ENCODE data around the gene TBKBP1. TPM values are rescaled to one million over a fixed set of nuclear protein-coding genes. Genes with fewer than 3 reads are reported as not detected.

TBKBP1 gene
- total RNA-seq, 2 experiments from 2014 or later: 2.6 to 3.0 TPM

DNA sequence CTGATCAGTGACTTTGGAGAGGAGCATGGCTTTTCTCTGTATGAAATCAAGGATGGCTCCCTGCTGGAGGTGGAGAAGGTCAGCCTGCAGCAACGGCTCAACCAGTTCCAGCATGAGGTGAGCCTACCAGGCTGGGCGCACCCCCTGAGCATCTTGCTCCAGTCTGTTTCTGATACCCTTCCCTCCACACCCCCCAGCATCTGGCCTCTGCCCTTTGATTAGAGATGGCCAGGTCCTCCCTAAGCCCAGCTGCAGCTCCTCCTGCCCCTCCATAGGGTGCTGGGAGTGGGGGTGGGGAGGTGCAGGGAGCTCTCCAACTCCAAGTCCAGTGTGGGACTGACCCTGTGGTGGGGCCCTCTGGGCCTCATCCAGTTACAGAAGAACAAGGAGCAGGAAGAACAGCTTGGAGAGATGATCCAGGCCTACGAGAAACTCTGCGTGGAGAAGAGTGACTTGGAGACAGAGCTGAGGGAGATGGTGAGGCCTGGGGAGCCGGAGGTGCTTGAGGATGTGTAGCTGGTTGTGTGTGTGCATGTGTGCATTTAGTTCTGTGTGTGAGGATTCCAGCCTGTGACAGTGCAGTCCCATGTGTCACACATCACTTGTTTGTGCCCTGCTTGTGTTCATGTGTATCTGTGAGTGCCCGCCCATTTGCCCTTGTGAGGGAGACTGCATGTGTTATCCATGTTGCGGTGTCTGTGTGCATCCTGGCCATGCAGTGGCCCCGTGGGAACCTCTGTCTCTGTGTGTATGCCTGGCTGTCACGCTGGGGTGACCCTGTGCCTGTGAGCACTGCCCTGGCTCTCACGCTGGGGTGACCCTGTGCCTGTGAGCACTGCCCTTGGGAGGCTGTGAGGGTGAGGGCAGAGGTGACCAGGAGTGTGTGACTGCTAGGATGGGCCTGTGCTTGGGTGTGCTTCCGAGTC lies 3.0 kb downstream of the TBKBP1 start:
- no peak for DNase-seq
- H3K27ac Mint-ChIP-seq: no peak overlapping the region
- H3K4me3 Mint-ChIP-seq: no peak overlapping the region
- H3K27me3 Mint-ChIP-seq: peaks cover 7% of the 10 kb centered on the region
- H3K4me1 Mint-ChIP-seq: peaks cover 46% of the 10 kb centered on the region
- ATAC-seq: no peak
- H3K9me3 Mint-ChIP-seq (ENCODE audit: low read depth): no peaks in the 10 kb centered on the region
- CTCF ChIA-PET: interaction anchor here (0.7 to 14.9 kb wide), 14 partner anchors 9 to 105 kb away, joined by 3 to 263 read pairs (median 7); partner anchors contain the start of genes KPNB1 and TBX21
- no peaks in the 10 kb centered on the region for H3K36me3 Mint-ChIP-seq

GRCh38 chr17:47697906-47698711 lies 4.1 kb downstream of the TBKBP1 start:
- Mint-ChIP-seq H3K36me3 (no peaks in the 10 kb centered on the region), H3K4me1 (peaks cover 45% of the 10 kb centered on the region), H3K27ac (no peak overlapping the region), H3K9me3 (ENCODE audit: low read depth) (no peaks in the 10 kb centered on the region), H3K27me3 (peaks cover 7% of the 10 kb centered on the region), H3K4me3 (no peak overlapping the region)
- CTCF ChIA-PET: interaction anchor here (0.7 to 14.9 kb wide), 21 partner anchors 9 to 123 kb away, joined by 3 to 263 read pairs (median 4); partner anchors contain the start of genes KPNB1, OSBPL7 and TBX21
- DNase-seq (no peak), ATAC-seq (no peak)

DNA sequence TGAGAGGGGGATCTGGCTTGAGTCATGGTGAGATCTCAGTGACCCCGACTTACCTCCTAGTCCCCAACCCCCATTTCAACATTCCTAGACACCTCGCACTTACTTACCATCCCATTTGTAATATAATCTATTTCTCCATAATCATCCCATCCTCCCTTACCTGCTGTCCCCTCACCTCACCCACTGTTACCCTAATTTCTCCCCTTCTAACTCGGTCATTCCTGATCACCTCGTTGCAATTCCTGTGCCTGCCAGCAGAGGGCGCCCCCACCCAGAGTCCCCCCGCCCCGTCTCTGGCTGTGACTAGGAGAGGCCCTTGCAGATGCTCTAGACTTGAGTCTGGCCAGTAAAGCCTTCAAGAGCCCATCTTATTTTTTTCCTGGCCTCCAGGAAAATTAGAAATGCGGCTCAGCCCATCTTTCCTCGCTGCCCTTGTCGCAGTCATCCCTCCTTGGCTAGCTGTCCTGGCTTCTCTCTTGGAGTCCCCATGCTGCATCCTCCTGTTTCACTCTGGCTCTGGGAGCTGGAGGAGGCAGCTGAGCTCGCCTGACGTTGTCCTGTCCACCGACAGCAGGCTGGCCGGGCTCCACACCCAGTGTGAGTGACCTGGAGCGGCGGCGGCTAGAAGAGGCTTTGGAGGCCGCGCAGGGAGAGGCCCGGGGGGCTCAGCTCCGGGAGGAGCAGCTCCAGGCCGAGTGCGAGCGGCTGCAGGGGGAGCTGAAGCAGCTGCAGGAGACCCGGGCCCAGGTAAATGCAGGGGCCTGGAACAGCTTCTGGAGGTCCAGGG lies 5.0 kb downstream of the TBKBP1 start:
- Mint-ChIP-seq H3K4me1 (peaks cover 49% of the 10 kb centered on the region), H3K27ac (peak overlapping the region; percentile 31), H3K36me3 (no peaks in the 10 kb centered on the region), H3K4me3 (no peak overlapping the region), H3K27me3 (peaks cover 4% of the 10 kb centered on the region), H3K9me3 (ENCODE audit: low read depth) (no peaks in the 10 kb centered on the region)
- CTCF ChIA-PET: interaction anchor here (0.5 to 14.9 kb wide), 33 partner anchors 8 to 227 kb away, joined by 3 to 263 read pairs (median 5); partner anchors contain the start of genes KPNB1, LRRC46, MRPL10 and OSBPL7
- peak; percentile 32 for ATAC-seq
- DNase-seq: peak; percentile 89

DNA sequence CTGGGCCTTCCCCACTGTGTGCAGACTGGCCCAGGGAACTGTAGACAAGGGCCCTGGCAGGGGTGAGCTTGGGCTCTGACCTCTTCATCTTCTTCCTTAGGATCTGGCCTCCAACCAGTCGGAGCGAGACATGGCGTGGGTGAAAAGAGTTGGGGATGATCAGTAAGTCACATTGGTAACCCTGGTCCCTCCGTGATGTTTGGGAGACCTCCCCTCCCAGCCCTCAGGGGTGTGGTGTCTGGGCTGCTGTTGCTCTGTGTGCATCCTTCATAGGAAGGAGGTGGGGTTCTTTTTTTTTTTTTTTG lies 5.5 kb downstream of the TBKBP1 start:
- ATAC-seq: no peak
- H3K4me3 Mint-ChIP-seq: no peak overlapping the region

DNA sequence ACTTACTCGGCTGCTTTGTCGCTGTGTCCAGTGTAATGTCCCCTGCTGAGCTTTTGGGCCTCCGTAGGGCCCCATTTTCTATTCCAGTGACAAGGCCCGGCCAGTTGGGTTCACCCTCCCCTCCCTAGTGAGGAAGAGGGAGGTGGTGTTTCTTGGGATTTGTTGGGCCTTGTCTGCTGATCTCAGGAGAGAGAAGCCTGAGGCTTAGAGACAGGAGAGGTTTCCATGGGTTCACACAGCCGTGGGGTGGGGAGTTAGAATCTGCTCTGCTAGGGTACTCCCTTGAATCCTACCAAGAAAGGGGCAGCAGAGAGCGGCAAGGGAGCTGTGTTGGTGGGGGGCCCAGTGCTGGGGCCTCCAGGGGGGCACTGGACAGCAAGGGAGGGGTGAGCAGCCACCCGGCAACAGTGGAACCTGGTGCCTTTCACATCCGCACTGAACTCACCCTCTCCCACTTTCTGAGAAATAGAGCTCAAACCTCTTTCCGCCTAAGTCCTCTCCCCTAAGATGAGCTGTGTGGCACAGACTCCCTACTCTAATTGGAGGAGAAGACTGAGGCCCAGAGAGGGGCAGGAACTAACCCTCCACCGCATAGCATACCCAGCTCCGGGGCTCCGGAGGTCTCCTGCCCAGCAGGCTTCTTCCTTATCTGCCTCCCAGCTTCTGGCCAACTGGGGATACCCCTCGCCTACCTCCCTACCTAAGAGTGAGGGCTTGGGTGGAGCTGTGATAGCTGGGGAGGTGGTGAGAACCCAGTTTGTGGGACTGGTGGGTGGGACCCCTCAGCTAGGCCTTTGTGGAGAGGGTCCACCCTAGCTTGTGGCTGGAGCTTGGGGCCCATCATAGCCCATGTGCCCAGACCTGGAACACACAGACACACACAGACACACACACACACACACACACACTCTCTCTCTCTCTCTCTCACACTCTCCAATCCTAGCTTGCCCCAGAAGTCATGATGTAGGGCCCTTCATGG lies 6.8 kb downstream of the TBKBP1 start:
- Mint-ChIP-seq H3K4me1 (peaks cover 63% of the 10 kb centered on the region), H3K27me3 (no peaks in the 10 kb centered on the region), H3K27ac (peak overlapping the region; percentile 89), H3K36me3 (no peaks in the 10 kb centered on the region), H3K9me3 (ENCODE audit: low read depth) (no peaks in the 10 kb centered on the region), H3K4me3 (peak overlapping the region; percentile 65)
- DNase-seq: peak; percentile 77
- peak; percentile 49 for ATAC-seq
- CTCF ChIA-PET: interaction anchor here (0.7 to 14.9 kb wide), 19 partner anchors 10 to 101 kb away, joined by 3 to 263 read pairs (median 6); partner anchors contain the start of genes KPNB1 and TBX21

More for the DNA sequence above, 5.5 kb downstream of the TBKBP1 start:
- Mint-ChIP-seq H3K9me3 (ENCODE audit: low read depth) (no peaks in the 10 kb centered on the region), H3K27me3 (peaks cover 4% of the 10 kb centered on the region), H3K4me1 (peaks cover 54% of the 10 kb centered on the region), H3K27ac (peak overlapping the region; percentile 2), H3K36me3 (no peaks in the 10 kb centered on the region)
- CTCF ChIA-PET: interaction anchor here (0.7 to 14.9 kb wide), 27 partner anchors 9 to 196 kb away, joined by 3 to 263 read pairs (median 6); partner anchors contain the start of genes KPNB1, LRRC46, MRPL10 and OSBPL7
- DNase-seq: no peak

DNA sequence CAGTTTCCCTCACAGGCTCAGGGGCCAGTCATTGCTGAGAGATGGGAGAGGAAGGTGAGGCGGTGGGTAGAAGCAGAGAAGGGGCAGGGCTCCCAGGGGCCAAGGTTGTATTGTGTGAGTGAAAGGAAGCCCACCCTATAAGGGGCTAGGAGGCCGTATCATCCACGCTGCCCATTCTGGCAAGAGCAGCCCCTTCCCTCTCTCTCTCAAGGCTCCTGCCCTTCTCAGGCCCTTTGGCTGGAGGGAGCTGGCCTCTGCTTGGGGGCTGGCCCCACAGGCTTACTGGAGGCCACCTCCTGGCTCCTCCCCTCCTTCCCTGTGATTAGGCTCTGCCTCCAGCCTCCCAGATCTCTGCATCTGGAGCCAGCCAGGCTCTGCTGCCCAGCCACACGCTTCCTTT lies 7.6 kb downstream of the TBKBP1 start:
- H3K27me3 Mint-ChIP-seq: no peaks in the 10 kb centered on the region
- peak overlapping the region; percentile 46 for H3K4me3 Mint-ChIP-seq
- no peaks in the 10 kb centered on the region for H3K36me3 Mint-ChIP-seq
- H3K27ac Mint-ChIP-seq: peak overlapping the region; percentile 89
- peaks cover 72% of the 10 kb centered on the region for H3K4me1 Mint-ChIP-seq
- DNase-seq: no peak
- no peaks in the 10 kb centered on the region for H3K9me3 Mint-ChIP-seq (ENCODE audit: low read depth)
- ATAC-seq: no peak
- CTCF ChIA-PET: interaction anchor here (0.8 to 14.9 kb wide), 10 partner anchors 9 to 88 kb away, joined by 4 to 263 read pairs (median 12); partner anchors contain the start of genes KPNB1 and TBX21

DNA sequence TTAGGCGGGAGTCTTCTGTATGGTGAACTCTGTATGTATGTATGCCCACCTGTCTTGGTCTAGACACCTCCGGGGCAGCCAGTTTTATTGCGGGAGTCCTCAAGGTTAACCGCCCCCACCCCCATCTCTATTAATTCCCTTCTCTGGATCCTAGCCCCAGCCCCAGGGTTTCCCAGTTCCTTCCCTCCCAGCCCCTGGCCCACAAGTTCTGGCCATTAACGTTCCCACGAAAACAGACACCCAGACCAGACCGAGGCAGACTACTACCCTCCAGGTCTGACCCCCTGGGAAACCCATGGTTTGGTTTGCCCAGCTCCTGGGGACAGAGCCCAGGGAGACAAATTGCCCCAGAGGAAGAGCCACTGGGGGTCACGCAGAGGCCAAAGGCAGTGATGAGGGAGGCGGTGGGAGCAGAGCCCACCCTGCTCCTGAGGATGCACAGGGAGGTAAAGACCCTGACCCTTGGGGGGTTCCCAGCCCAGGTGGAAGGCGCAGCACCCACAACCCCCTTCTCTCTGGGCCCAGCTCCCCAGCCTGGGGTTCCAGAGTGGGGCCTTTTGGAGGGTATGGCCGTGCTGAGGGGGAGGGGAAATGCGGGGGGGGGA lies 8.5 kb downstream of the TBKBP1 start:
- H3K36me3 Mint-ChIP-seq: no peaks in the 10 kb centered on the region
- DNase-seq (no peak), ATAC-seq (no peak)
- peaks cover 80% of the 10 kb centered on the region for H3K4me1 Mint-ChIP-seq
- H3K4me3 Mint-ChIP-seq: no peak overlapping the region
- CTCF ChIA-PET: interaction anchor here (2.2 to 14.9 kb wide), 5 partner anchors 14 to 87 kb away, joined by 13 to 263 read pairs (median 87); partner anchors contain the start of gene TBX21
- no peaks in the 10 kb centered on the region for H3K9me3 Mint-ChIP-seq (ENCODE audit: low read depth)
- H3K27me3 Mint-ChIP-seq: no peaks in the 10 kb centered on the region
- H3K27ac Mint-ChIP-seq: peak overlapping the region; percentile 89

- H3K4me1 Mint-ChIP-seq: peaks cover 84% of the 10 kb centered on the region
- CTCF ChIA-PET: interaction anchor here (7.0 to 14.9 kb wide), 3 partner anchors 13 to 40 kb away, joined by 87 to 263 read pairs (median 157); partner anchors contain the start of gene TBX21
- H3K9me3 Mint-ChIP-seq (ENCODE audit: low read depth): no peaks in the 10 kb centered on the region
- peak overlapping the region; percentile 37 for H3K4me3 Mint-ChIP-seq
- ATAC-seq: peak; percentile 37
- peak overlapping the region; percentile 92 for H3K27ac Mint-ChIP-seq
- H3K36me3 Mint-ChIP-seq: no peaks in the 10 kb centered on the region
- peak; percentile 81 for DNase-seq
- no peaks in the 10 kb centered on the region for H3K27me3 Mint-ChIP-seq
Observed at GRCh38 chr17:47703191-47703591, 9.2 kb downstream of the TBKBP1 start.

- no peak for DNase-seq
- Mint-ChIP-seq H3K4me3 (peak overlapping the region; percentile 37), H3K36me3 (no peaks in the 10 kb centered on the region), H3K4me1 (peaks cover 84% of the 10 kb centered on the region), H3K9me3 (ENCODE audit: low read depth) (no peaks in the 10 kb centered on the region), H3K27ac (peak overlapping the region; percentile 92), H3K27me3 (no peaks in the 10 kb centered on the region)
- ATAC-seq: no peak
- CTCF ChIA-PET: interaction anchor here (0.5 to 14.9 kb wide), 5 partner anchors 11 to 1682 kb away, joined by 3 to 263 read pairs (median 8); partner anchors contain the start of gene TBX21
Observed at GRCh38 chr17:47703671-47704070, 9.7 kb downstream of the TBKBP1 start.

DNA sequence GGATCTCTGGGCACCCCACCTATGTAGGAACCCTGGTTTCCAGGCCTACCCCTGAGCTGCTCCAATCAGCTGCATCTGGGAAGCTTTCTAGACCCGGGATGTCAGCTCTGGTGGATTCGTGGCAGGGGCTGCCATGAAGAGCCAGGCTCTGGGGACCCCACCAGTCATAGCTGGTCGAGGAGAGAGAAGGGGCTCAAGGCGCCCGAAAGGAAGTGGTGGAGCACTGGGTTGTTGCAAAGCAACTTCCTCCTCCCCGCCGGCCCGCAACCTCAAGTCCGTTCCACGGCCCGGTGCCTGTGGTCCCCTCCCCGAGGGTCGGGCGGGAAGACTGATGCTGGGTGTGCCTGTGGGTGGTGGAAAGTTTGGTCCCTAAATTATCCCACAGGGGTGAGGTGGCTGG lies 10.2 kb downstream of the TBKBP1 start:
- Mint-ChIP-seq H3K4me1 (peaks cover 79% of the 10 kb centered on the region), H3K4me3 (peak overlapping the region; percentile 37), H3K27ac (peak overlapping the region; percentile 92), H3K9me3 (ENCODE audit: low read depth) (no peaks in the 10 kb centered on the region), H3K36me3 (no peaks in the 10 kb centered on the region), H3K27me3 (no peaks in the 10 kb centered on the region)
- no peak for ATAC-seq
- DNase-seq: peak; percentile 65
- CTCF ChIA-PET: interaction anchor here (0.5 to 14.9 kb wide), 6 partner anchors 11 to 1682 kb away, joined by 3 to 263 read pairs (median 6); partner anchors contain the start of gene TBX21

DNA sequence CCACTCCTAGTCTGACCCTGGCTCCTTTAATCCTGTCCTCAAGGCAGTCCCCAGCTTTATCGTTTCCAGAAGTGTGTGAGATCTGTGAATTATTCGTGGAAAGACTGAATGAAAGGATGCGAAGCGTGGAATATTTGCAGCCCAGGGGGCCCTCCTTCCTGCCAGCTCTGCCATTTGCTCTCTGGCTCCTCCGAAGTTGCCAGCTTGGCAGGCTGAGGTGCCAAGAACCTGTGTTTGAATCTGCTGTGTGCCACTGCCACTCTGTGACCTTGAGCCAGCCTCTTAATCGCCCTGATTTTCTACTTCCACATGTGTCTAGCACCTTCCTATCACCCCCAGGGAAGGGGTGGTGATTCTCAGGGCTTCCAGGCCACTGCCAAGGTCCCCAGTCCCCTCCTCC lies 10.8 kb downstream of the TBKBP1 start:
- Mint-ChIP-seq H3K27me3 (no peaks in the 10 kb centered on the region), H3K4me1 (peaks cover 76% of the 10 kb centered on the region), H3K27ac (peak overlapping the region; percentile 92), H3K36me3 (no peaks in the 10 kb centered on the region), H3K9me3 (ENCODE audit: low read depth) (no peaks in the 10 kb centered on the region), H3K4me3 (peak overlapping the region; percentile 37)
- ATAC-seq: no peak
- no peak for DNase-seq
- CTCF ChIA-PET: interaction anchor here (0.6 to 14.9 kb wide), 5 partner anchors 12 to 448 kb away, joined by 3 to 263 read pairs (median 8); partner anchors contain the start of gene TBX21
